ENCODE results near the gene MON2.

- no peak for TF ChIP-seq CTCF (IDR thresholded peaks at IDR 0.05)
- no peak for TF ChIP-seq ZFX (IDR thresholded peaks at IDR 0.05; ENCODE audit: borderline replicate concordance)
Observed at GRCh38 chr12:62625228-62625627, 158.6 kb downstream of the MON2 start.
